NCI-H1092 (cell line): Measurements from ENCODE around the gene SLC25A48.

ENCODE experiments used
- DNase-seq: peaks from one replicate; lab custom pipeline; 2025; lab: John Stamatoyannopoulos, UW

SLC25A48 gene

GRCh38 chr5:135921388-135921787 lies 86.9 kb downstream of the SLC25A48 start:
- no peak for DNase-seq

GRCh38 chr5:135930029-135930948 lies 95.8 kb downstream of the SLC25A48 start:
- DNase-seq, result no peak

DNA sequence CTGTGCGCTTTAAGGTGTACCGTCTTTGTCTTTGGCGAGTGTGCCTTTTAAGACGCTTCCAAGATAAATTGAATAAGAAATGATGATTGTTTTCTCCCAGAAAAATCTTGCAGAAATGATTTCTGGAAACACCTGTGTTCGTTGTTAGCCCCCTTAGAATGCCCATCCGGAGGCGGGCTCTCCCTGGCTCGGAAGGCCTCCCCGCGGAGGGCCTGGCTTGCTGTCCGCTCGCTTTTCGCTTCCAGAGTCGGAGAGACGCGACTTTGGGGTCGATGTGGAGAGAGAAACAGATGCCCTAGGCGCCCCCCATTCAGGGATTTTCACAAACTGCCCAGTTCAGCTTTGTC lies 96.5 kb downstream of the SLC25A48 start:
- no peak for DNase-seq

- no peak for DNase-seq
Observed at GRCh38 chr5:135934939-135935338, 100.5 kb downstream of the SLC25A48 start.

DNA sequence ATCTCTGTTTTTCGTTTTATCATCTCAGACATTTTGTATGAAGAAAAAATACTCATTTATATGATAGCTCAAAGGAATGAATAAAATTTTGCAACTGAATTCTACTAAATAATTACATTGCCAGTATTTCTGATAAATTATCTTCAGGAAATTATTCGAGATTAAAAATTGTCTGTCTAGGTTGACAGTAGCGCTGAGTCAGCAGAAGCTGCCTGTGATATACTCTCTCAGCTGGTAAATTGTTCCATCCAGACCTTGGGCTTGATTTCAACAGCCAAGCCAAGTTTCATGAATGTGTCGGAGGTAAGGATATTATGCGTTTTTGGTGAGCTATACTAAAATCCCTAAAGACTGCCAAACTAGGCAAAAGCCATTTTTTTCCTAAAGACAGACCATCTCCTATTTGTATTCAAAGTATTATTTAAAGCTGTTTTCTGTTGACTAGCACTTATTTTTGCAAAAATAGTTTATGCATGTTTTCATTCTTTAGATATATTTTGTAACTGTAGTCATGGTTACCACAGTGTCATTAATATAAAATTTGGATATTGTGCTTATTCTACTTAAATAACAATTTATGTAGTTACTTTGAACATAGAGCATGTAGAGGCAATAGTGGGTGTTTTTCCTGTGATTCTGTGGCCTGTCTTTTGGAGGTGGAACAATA lies 102.9 kb downstream of the SLC25A48 start:
- no peak for DNase-seq
